ENCODE results near the gene PRG3.
"Not testable (repeated sequence)": the region's sequence is repeated elsewhere in the genome, so short reads cannot be mapped to it uniquely, and the experiment has no call there.

Gene PRG3

DNA sequence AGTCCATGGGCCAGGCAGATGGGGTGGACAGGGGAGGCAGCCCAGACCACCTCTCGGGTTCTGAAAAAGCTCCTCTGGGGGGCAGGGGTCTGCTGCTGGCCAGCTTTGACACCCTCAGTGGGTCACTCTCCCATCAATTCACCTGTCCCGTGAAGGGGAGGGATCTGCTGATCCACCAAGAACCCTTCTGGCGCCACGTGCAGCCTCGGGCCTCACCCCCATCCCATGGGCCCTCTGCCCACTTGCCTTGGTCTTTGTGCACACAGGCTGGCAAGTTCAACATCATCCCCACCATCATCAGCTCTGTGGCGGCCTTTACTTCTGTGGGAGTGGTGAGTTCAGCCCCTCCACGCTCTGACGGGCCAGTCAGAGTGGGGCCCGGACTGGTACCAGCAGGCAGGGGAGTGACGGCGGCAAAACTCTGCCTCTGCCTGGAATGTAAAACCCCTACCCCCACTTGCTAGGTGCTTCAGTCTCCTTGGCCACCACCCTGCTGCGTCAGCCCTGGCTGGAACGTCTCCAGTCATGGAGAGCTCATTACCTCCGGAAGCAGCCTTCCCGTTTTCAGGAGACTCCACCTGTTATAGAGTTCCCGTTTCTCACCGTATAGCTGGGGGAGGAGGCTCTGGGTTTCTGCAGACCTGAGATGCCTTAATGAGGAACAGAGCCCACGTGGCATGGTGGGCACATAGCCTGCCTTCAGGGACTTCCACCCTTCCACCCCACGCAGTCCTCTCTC, 12.7 kb downstream of the PRG3 start:
- DNase-seq (ENCODE audit: low read depth): no peak
- no peak overlapping the region for H3K4me3 ChIP-seq (replicated peaks; ENCODE audit: low read depth, low read length)
- TF ChIP-seq, protein P1, sequence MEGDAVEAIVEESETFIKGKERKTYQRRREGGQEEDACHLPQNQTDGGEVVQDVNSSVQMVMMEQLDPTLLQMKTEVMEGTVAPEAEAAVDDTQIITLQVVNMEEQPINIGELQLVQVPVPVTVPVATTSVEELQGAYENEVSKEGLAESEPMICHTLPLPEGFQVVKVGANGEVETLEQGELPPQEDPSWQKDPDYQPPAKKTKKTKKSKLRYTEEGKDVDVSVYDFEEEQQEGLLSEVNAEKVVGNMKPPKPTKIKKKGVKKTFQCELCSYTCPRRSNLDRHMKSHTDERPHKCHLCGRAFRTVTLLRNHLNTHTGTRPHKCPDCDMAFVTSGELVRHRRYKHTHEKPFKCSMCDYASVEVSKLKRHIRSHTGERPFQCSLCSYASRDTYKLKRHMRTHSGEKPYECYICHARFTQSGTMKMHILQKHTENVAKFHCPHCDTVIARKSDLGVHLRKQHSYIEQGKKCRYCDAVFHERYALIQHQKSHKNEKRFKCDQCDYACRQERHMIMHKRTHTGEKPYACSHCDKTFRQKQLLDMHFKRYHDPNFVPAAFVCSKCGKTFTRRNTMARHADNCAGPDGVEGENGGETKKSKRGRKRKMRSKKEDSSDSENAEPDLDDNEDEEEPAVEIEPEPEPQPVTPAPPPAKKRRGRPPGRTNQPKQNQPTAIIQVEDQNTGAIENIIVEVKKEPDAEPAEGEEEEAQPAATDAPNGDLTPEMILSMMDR (IDR thresholded peaks at IDR 0.05; ENCODE audit: low read length, missing control alignments): no peak

DNA sequence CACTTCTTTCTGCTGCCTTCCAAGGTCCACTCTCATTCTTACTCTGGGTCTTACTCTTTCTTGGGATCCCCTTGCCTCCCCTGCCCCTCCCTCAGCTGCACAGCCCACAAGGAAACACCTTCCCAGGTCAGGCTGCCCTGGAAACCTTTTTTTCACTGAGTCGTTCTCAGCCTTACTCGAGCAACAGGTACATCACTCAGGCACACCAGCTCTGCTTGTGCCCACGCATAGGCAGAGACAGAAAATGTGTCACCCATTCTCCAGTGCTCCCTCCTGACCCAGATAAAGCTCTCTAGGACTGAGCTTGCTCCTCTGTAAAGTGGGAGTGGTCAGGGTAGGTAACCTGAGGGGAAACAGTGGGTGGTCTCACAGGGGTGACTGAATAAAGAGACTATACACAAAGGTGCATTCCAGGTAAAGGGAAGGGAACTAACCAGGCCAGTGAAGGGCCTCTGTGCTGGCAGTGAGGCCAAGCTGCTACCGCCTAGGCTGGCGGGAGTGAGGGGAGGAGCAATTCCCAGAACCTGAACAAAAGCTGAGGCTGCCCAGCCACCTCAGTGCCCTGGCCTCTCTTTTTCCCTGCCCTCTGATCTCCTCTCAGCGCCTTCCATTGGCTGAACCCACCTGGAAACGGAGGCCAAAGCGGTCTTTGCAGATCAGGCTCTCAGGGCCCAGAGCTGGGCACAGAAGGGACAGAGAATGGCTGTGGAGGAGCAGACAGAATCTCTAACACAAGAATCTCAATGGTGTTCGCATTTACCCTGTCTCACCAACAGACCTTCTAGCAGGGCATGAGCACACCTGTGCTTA, 15.9 kb downstream of the PRG3 start:
- TF ChIP-seq, protein P1 (IDR thresholded peaks at IDR 0.05; ENCODE audit: low read length, missing control alignments): no peak
- no peak overlapping the region for H3K4me3 ChIP-seq (replicated peaks; ENCODE audit: low read depth, low read length)
- no peak for DNase-seq (ENCODE audit: low read depth)

DNA sequence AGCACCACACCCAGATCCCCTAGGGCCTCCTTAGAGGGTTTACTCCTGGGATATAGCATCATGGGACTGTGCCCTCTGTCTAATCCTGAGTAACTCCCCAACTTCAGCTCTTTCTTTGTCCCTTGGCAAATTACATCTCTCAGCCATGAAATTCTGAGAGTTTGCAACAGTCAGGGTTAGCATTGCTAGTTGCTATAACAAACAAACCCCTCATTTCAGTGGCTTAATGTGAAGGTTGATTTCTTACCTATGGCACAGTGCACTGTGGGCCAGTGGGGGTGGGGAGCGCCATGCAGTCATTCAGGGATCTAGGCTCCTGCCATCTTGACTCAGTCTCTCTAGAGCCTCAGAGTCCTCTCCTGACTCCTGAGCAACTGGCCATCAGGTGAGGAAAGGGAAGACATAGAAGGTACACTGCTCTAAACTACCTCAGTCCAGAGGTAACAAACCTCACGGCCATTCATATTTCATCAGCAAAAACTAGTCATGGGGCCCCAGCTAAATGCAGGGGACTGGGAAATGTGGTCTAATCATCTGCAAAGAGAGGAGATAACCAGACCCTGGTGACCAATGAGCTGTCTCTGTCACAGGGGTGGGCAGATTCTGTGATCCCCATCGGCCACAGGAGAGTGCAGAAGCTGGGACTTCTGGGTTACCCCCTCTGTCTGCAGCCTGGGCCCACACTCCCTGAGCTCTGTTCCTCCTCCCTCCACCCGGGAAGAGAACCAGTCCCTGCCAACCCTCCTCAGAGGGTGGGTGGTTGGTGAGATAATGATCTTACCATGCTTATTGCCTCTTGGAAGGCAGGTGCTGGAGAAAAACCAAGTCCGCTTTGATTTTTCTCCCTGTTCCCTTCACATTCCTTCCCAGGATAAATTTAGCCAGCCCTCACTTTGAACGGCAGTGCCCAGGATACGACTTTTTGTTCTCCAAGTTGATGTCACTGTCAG, 17.5 kb downstream of the PRG3 start:
- TF ChIP-seq, protein P1 (IDR thresholded peaks at IDR 0.05; ENCODE audit: low read length, missing control alignments): no peak
- DNase-seq (ENCODE audit: low read depth): no peak
- no peak overlapping the region for H3K4me3 ChIP-seq (replicated peaks; ENCODE audit: low read depth, low read length)

DNA sequence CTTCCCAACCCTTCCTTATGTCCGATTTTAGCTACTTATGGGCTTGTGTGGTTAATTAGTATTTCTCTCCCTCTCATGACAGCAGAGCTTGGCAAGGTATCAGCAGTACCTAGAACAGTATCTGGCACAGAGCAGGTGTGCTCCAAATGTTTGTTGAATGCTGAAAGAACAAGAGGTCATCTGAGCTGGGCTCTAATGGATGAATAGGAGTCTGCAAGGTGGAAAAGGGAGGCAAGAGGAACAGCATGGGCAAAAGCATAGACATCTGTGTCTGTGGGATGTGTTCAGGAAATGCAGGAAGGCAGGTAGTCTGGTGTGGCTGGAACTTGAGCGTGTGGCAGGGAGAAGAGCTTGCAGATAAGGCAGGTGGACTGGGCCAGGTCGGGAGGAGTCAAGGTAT, 19.0 kb downstream of the PRG3 start:
- H3K4me3 ChIP-seq (replicated peaks; ENCODE audit: low read depth, low read length): no peak overlapping the region
- TF ChIP-seq, protein P1 (IDR thresholded peaks at IDR 0.05; ENCODE audit: low read length, missing control alignments): no peak
- no peak for DNase-seq (ENCODE audit: low read depth)

DNA sequence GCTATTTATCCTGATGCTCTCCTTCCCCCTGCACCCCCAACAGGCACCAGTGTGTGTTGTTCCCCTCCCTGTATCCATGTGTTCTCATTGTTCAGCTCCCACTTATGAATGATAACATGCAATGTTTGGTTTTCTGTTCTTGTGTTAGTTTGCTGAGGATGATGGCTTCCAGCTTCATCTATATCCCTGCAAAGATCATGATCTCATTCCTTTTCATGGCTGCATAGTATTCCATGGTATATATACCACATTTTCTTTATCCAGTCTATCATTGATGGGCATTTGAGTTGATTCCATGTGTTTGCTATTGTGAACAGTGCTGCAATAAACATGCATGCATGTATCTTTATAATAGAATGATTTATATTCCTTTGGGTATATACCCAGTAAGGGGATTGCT, 19.5 kb downstream of the PRG3 start:
- not testable (repeated sequence) for H3K4me3 ChIP-seq (replicated peaks; ENCODE audit: low read depth, low read length); DNase-seq (ENCODE audit: low read depth)

DNA sequence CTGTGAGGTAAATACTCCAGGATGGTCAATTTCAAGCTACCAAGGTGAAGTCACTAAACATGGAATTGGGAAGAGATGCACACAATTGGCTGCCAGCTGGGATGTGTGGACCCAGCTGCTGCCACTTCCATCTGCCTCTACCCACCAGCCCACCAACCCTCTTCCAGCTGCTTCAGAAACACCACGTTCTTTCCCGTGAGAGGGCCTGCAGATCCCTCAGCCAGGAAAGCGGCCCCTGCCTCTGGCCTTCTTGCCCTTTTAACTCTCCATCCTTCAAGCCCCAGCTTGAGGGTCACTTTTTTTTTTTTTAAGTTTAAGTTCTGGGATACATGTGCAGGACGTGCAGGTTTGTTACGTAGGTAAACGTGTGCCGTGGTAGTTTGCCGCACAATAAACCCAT, 20.0 kb downstream of the PRG3 start:
- H3K4me3 ChIP-seq (replicated peaks; ENCODE audit: low read depth, low read length): no peak overlapping the region
- TF ChIP-seq, protein P1 (IDR thresholded peaks at IDR 0.05; ENCODE audit: low read length, missing control alignments): no peak
- no peak for DNase-seq (ENCODE audit: low read depth)
